Trophoblast cell (in vitro differentiated cells and primary cell): Measurements from ENCODE around the gene RAD23A.
"Not testable (repeated sequence)": the region's sequence is repeated elsewhere in the genome, so short reads cannot be mapped to it uniquely, and the experiment has no call there.

Experiments
- DNase-seq, 2 donors: peaks; one replicate each; pipeline ENCODE4 v3.0.0-alpha.2; 2016
- H2AFZ ChIP-seq: 2 replicates; pipeline ENCODE4 v1.6.1; 2013; ENCODE audit warnings: low read length, moderate library complexity, mild to moderate bottlenecking; ENCODE audit not compliant: insufficient read depth, poor library complexity
- H2AK5ac ChIP-seq: 2 replicates; pipeline ENCODE4 v1.6.1; 2013; ENCODE audit warnings: mild to moderate bottlenecking, low read length
- H2BK120ac ChIP-seq: 2 replicates; pipeline ENCODE4 v1.6.1; 2013; ENCODE audit warnings: low read length, mild to moderate bottlenecking, moderate library complexity; ENCODE audit not compliant: insufficient read depth, poor library complexity
- H2BK12ac ChIP-seq: 2 replicates; pipeline ENCODE4 v1.6.1; 2013; ENCODE audit warnings: mild to moderate bottlenecking, low read length, moderate library complexity
- H2BK5ac ChIP-seq: 2 replicates; pipeline ENCODE4 v1.6.1; 2013; ENCODE audit warnings: low read length, low read depth, moderate library complexity, mild to moderate bottlenecking; ENCODE audit not compliant: poor library complexity
- H3K14ac ChIP-seq: 2 replicates; pipeline ENCODE4 v1.6.1; 2013; ENCODE audit warnings: mild to moderate bottlenecking, low read length
- H3K18ac ChIP-seq: 2 replicates; pipeline ENCODE4 v1.6.1; 2013; ENCODE audit warnings: mild to moderate bottlenecking, low read length
- H3K23ac ChIP-seq: 2 replicates; pipeline ENCODE4 v1.6.1; 2013; ENCODE audit warnings: low read length
- H3K27ac ChIP-seq: 2 replicates; pipeline ENCODE4 v1.5.1; 2013; ENCODE audit warnings: low read depth, mild to moderate bottlenecking, inconsistent platforms, low read length, moderate library complexity
- H3K27me3 ChIP-seq: 2 replicates; pipeline ENCODE4 v1.6.1; 2013; ENCODE audit warnings: inconsistent platforms, mild to moderate bottlenecking, low read length, moderate library complexity; ENCODE audit not compliant: insufficient read depth
- H3K36me3 ChIP-seq, 2 experiments: 1 replicate in 1 of 2; 2 replicates in 1 of 2; pipeline ENCODE4 v1.6.1; 2013; ENCODE audit warnings: low read length in 2 of 2, mild to moderate bottlenecking in 2 of 2, moderate library complexity in 1 of 2; ENCODE audit not compliant: insufficient read depth in 2 of 2, control insufficient read depth in 1 of 2
- H3K4ac ChIP-seq: 2 replicates; pipeline ENCODE4 v1.6.1; 2013; ENCODE audit warnings: low read depth, mild to moderate bottlenecking, low read length, moderate library complexity
- H3K4me1 ChIP-seq, 2 experiments: 1 replicate in 1 of 2; 2 replicates in 1 of 2; pipeline ENCODE4 v1.6.1; 2013; ENCODE audit warnings: low read length in 2 of 2, mild to moderate bottlenecking in 2 of 2, moderate library complexity in 1 of 2; ENCODE audit not compliant: insufficient read depth in 2 of 2, control insufficient read depth in 1 of 2
- H3K4me2 ChIP-seq: 2 replicates; pipeline ENCODE4 v1.6.1; 2013; ENCODE audit warnings: inconsistent platforms, mild to moderate bottlenecking, low read length, moderate library complexity
- H3K4me3 ChIP-seq: 2 replicates; pipeline ENCODE4 v1.5.1; 2013; ENCODE audit warnings: mild to moderate bottlenecking, low read depth, low read length, inconsistent platforms
- H3K79me1 ChIP-seq: one replicate; pipeline ENCODE4 v1.6.1; 2013; ENCODE audit warnings: low read length
- H3K79me2 ChIP-seq: 2 replicates; pipeline ENCODE4 v1.6.1; 2013; ENCODE audit warnings: low read length, mild to moderate bottlenecking; ENCODE audit not compliant: control insufficient read depth, insufficient read depth, poor library complexity
- H3K9ac ChIP-seq: 2 replicates; pipeline ENCODE4 v1.6.1; 2013; ENCODE audit warnings: mild to moderate bottlenecking, low read length
- H3K9me3 ChIP-seq: 2 replicates; pipeline ENCODE4 v1.6.1; 2013; ENCODE audit warnings: low read depth, mild to moderate bottlenecking, control low read depth, inconsistent platforms, low read length; ENCODE audit not compliant: insufficient read depth
- H4K12ac ChIP-seq: 2 replicates; pipeline ENCODE4 v1.6.1; 2013; ENCODE audit warnings: low read depth, mild to moderate bottlenecking, low read length, moderate library complexity
- H4K8ac ChIP-seq: 2 replicates; pipeline ENCODE4 v1.6.1; 2013; ENCODE audit warnings: low read depth, mild to moderate bottlenecking, low read length, moderate library complexity
- H4K91ac ChIP-seq: one replicate; pipeline ENCODE4 v1.6.1; 2013; ENCODE audit warnings: low read depth, mild to moderate bottlenecking, low read length, moderate library complexity
- WGBS: extraction: QIAGEN DNeasy Blood & Tissue Kit; methylation state at CpG from one replicate; pipeline ENCODE4 v1.1.7; 2013; ENCODE audit warnings: missing lambda C conversion rate; ENCODE audit not compliant: insufficient read length, insufficient coverage; ENCODE audit errors: extremely low coverage; 5-methylcytosine and 5-hydroxymethylcytosine counted together

RAD23A gene

GRCh38 chr19:12948612-12949362 is 3.1 kb downstream of the RAD23A start:
- no CpG with 5 or more reads among the region's 30 CpGs for WGBS

GRCh38 chr19:12949363-12950283 is 4.0 kb downstream of the RAD23A start:
- peaks cover 8% of the 10 kb centered on the region for H3K79me1 ChIP-seq
- H3K4me3 ChIP-seq = no peak overlapping the region
- no peak overlapping the region for H3K4me2 ChIP-seq
- WGBS = no CpG with 5 or more reads among the region's 16 CpGs
- H2BK12ac ChIP-seq = no peak overlapping the region
- no peak overlapping the region for H3K9ac ChIP-seq
- no peak overlapping the region for H4K91ac ChIP-seq
- no peak overlapping the region for H3K14ac ChIP-seq
- H2BK5ac ChIP-seq = no peak overlapping the region
- H3K27ac ChIP-seq = no peak overlapping the region
- no peak overlapping the region for H4K12ac ChIP-seq
- H2BK120ac ChIP-seq = no peak overlapping the region
- H3K4me1 ChIP-seq = peaks cover 0 to 2% of the 10 kb centered on the region in 2 experiments
- H4K8ac ChIP-seq = no peak overlapping the region
- H2AFZ ChIP-seq = no peak overlapping the region
- no peak overlapping the region for H2AK5ac ChIP-seq
- H3K9me3 ChIP-seq = peaks cover 2% of the 10 kb centered on the region
- no peaks in the 10 kb centered on the region for H3K27me3 ChIP-seq
- peaks cover 4% of the 10 kb centered on the region for H3K79me2 ChIP-seq
- no peak overlapping the region for H3K18ac ChIP-seq
- H3K36me3 ChIP-seq = peaks cover 66 to 69% of the 10 kb centered on the region in 2 experiments
- H3K23ac ChIP-seq = no peak overlapping the region
- H3K4ac ChIP-seq = no peak overlapping the region
- no peak for DNase-seq

More at GRCh38 chr19:12948612-12949362, 3.1 kb downstream of the RAD23A start:
- Histone ChIP-seq H3K18ac (peak overlapping the region; percentile 38), H2BK12ac (no peak overlapping the region), H3K27ac (no peak overlapping the region), H2AFZ (no peak overlapping the region), H3K9me3 (peaks cover 2% of the 10 kb centered on the region), H3K79me2 (peaks cover 4% of the 10 kb centered on the region), H2BK5ac (no peak overlapping the region), H3K79me1 (peaks cover 8% of the 10 kb centered on the region), H4K91ac (no peak overlapping the region), H3K36me3 (peaks cover 62 to 67% of the 10 kb centered on the region in 2 experiments), H2BK120ac (no peak overlapping the region), H3K23ac (no peak overlapping the region), H3K27me3 (no peaks in the 10 kb centered on the region), H2AK5ac (no peak overlapping the region), H3K4me2 (no peak overlapping the region), H3K4me1 (peaks cover 0 to 2% of the 10 kb centered on the region in 2 experiments), H3K4me3 (no peak overlapping the region), H3K4ac (no peak overlapping the region), H4K12ac (no peak overlapping the region), H3K9ac (no peak overlapping the region), H4K8ac (no peak overlapping the region), H3K14ac (no peak overlapping the region)
- no peak for DNase-seq

- H3K18ac ChIP-seq, H2AK5ac ChIP-seq, H3K14ac ChIP-seq, H3K79me1 ChIP-seq, H3K9me3 ChIP-seq, H3K4me1 ChIP-seq, H3K9ac ChIP-seq, H4K12ac ChIP-seq, H4K8ac ChIP-seq, H3K4ac ChIP-seq, H3K23ac ChIP-seq, DNase-seq, H2BK120ac ChIP-seq, H3K27ac ChIP-seq, H4K91ac ChIP-seq, H2BK5ac ChIP-seq, H3K79me2 ChIP-seq, H3K27me3 ChIP-seq, H2BK12ac ChIP-seq, H2AFZ ChIP-seq, H3K4me3 ChIP-seq, H3K4me2 ChIP-seq: not testable (repeated sequence)
- H3K36me3 ChIP-seq = peaks cover 65 to 70% of the 10 kb centered on the region in 2 experiments
- WGBS = no CpG with 5 or more reads among the region's 6 CpGs
Observed at GRCh38 chr19:12952050-12952449, 6.4 kb downstream of the RAD23A start.

GRCh38 chr19:12952488-12953137 is 7.0 kb downstream of the RAD23A start:
- Histone ChIP-seq H3K79me1 (peaks cover 6% of the 10 kb centered on the region), H3K27me3 (no peaks in the 10 kb centered on the region)
- no CpG with 5 or more reads among the region's 12 CpGs for WGBS

More at GRCh38 chr19:12952488-12953137, 7.0 kb downstream of the RAD23A start:
- H3K9me3 ChIP-seq = peaks cover 5% of the 10 kb centered on the region
- H2AK5ac ChIP-seq = no peak overlapping the region
- H3K27ac ChIP-seq = no peak overlapping the region
- no peak overlapping the region for H3K23ac ChIP-seq
- no peak overlapping the region for H3K14ac ChIP-seq
- H3K18ac ChIP-seq = no peak overlapping the region
- no peak overlapping the region for H2BK12ac ChIP-seq
- peak in 1 of 2 donors; percentile 28 for DNase-seq
- H3K4ac ChIP-seq = no peak overlapping the region
- no peak overlapping the region for H4K8ac ChIP-seq
- peaks cover 4 to 7% of the 10 kb centered on the region in 2 experiments for H3K4me1 ChIP-seq
- no peak overlapping the region for H2BK120ac ChIP-seq
- H4K91ac ChIP-seq = no peak overlapping the region
- H3K4me2 ChIP-seq = no peak overlapping the region
- peaks cover 65 to 69% of the 10 kb centered on the region in 2 experiments for H3K36me3 ChIP-seq
- no peak overlapping the region for H2BK5ac ChIP-seq
- H4K12ac ChIP-seq = no peak overlapping the region
- H2AFZ ChIP-seq = no peak overlapping the region
- H3K4me3 ChIP-seq = no peak overlapping the region
- peaks cover 5% of the 10 kb centered on the region for H3K79me2 ChIP-seq
- H3K9ac ChIP-seq = no peak overlapping the region
